Measurements from ENCODE around the gene GRPEL1.

GRPEL1 gene

DNA sequence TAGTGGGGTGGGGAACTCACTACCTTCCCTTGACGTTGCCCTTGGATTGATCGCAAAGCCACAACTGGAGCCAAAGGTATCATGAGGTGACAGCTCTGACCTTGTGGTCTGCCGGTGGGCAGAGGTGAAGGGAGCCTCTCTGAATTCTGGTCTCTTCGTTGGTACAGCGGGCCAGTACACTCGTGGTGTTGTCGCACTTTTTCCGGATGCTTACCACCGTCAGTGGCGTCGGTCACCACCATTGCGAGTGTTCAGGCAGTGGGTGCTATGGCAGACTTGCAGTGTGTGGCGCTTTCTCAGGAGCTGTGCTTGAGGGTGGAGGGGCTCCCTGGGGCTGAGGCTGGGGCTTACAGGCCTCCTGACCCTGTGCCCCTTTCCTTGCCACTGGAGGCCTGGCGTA lies 5.2 kb upstream of the GRPEL1 start:
- Histone ChIP-seq H3K9me3 (ENCODE audit: control insufficient read depth, insufficient read depth, low read depth, low read length) (no peaks in the 10 kb centered on the region), H3K4me1 (ENCODE audit: control insufficient read depth, insufficient read depth, low read length) (no peaks in the 10 kb centered on the region), H3K4me3 (ENCODE audit: low read depth, low read length) (no peak overlapping the region), H3K27ac (ENCODE audit: extremely low read depth, low read depth, low read length) (no peak overlapping the region), H3K36me3 (ENCODE audit: control insufficient read depth in 2 of 2, insufficient read depth in 1 of 2, low read length in 2 of 2) (no peaks in the 10 kb centered on the region)
- ChIA-PET POLR2A (no interaction called here), CTCF (no interaction called here)
- TF ChIP-seq, protein P1, sequence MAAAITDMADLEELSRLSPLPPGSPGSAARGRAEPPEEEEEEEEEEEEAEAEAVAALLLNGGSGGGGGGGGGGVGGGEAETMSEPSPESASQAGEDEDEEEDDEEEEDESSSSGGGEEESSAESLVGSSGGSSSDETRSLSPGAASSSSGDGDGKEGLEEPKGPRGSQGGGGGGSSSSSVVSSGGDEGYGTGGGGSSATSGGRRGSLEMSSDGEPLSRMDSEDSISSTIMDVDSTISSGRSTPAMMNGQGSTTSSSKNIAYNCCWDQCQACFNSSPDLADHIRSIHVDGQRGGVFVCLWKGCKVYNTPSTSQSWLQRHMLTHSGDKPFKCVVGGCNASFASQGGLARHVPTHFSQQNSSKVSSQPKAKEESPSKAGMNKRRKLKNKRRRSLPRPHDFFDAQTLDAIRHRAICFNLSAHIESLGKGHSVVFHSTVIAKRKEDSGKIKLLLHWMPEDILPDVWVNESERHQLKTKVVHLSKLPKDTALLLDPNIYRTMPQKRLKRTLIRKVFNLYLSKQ (tag by site-specific recombination; IDR thresholded peaks at IDR 0.05; ENCODE audit: borderline replicate concordance): no peak
- TF ChIP-seq ZNF561 (tag by site-specific recombination; IDR thresholded peaks at IDR 0.05; ENCODE audit: borderline replicate concordance) (no peak), ZNF248 (tag by site-specific recombination; IDR thresholded peaks at IDR 0.05) (no peak), ZNF585B (tag by site-specific recombination; IDR thresholded peaks at IDR 0.05) (no peak), ZNF624 (tag by site-specific recombination; IDR thresholded peaks at IDR 0.05) (no peak), ZNF433 (tag by site-specific recombination; IDR thresholded peaks at IDR 0.05; ENCODE audit: low read depth) (no peak)
- TF ChIP-seq, protein P2, sequence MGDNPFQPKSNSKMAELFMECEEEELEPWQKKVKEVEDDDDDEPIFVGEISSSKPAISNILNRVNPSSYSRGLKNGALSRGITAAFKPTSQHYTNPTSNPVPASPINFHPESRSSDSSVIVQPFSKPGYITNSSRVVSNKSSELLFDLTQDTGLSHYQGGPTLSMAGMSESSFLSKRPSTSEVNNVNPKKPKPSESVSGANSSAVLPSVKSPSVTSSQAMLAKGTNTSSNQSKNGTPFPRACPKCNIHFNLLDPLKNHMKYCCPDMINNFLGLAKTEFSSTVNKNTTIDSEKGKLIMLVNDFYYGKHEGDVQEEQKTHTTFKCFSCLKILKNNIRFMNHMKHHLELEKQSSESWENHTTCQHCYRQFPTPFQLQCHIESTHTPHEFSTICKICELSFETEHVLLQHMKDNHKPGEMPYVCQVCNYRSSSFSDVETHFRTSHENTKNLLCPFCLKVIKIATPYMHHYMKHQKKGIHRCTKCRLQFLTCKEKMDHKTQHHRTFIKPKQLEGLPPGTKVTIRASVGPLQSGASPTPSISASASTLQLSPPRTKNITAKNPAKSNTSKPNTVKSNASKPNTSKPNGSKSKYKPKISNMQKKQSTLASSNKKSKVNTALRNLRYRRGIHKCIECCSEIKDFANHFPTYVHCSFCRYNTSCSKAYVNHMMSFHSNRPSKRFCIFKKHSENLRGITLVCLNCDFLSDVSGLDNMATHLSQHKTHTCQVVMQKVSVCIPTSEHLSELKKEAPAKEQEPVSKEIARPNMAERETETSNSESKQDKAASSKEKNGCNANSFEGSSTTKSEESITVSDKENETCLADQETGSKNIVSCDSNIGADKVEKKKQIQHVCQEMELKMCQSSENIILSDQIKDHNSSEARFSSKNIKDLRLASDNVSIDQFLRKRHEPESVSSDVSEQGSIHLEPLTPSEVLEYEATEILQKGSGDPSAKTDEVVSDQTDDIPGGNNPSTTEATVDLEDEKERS (tag by site-specific recombination; IDR thresholded peaks at IDR 0.05): no peak

DNA sequence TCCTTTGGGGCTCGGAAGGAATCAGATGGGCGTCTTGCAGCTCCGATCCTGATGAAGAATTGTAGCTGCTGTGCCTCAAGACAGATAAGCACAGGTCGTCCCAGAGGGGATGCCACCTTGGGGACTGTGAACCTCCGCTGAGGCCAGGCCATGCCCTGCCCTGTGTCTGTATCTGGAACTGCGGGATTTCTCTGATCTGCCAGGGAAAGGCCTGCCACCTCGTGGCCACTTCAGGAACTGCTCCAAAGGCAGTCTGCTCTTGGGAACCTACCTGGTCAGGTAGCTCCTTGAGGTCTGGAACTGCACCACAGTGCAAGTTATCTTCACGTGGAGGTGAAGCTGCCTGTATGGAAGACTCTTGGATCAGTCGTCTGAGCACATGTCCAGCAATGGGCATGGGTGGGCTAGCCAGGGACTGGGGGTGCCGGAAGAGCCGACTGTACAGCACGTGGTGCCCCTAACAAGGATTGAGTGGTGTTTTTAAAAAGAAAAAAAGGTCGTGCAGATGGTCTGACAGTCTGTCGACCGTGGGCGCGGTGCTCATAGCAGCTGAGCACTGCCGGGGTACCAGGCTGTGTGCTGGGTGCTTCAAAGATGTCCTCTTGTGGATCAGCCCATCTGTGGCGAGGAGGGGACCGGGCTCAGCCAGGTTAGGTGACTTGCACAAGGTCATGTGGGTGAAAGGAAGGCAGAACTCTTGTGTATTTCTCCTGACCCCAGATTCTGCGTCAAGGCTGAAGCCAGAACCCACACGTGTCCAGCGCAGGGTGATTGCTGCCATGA lies 3.1 kb upstream of the GRPEL1 start:
- H3K4me3 ChIP-seq (ENCODE audit: low read depth, low read length): no peak overlapping the region
- POLR2A ChIA-PET: no interaction called here
- CTCF ChIA-PET: interaction anchor here (0.6 to 6.3 kb wide), 27 partner anchors 9 to 1636 kb away, joined by 3 to 69 read pairs (median 4); partner anchors contain the start of gene TADA2B
- no peaks in the 10 kb centered on the region for H3K9me3 ChIP-seq (ENCODE audit: control insufficient read depth, insufficient read depth, low read depth, low read length)
- H3K4me1 ChIP-seq (ENCODE audit: control insufficient read depth, insufficient read depth, low read length): peaks cover 2% of the 10 kb centered on the region; the same call in 1 of the 2 replicates
- peaks cover 0 to 9% of the 10 kb centered on the region in 2 experiments; a peak in 1 of 3 replicates for H3K36me3 ChIP-seq (ENCODE audit: control insufficient read depth in 2 of 2, insufficient read depth in 1 of 2, low read length in 2 of 2)
- H3K27ac ChIP-seq (ENCODE audit: extremely low read depth, low read depth, low read length): no peak overlapping the region
- TF ChIP-seq, protein P3, sequence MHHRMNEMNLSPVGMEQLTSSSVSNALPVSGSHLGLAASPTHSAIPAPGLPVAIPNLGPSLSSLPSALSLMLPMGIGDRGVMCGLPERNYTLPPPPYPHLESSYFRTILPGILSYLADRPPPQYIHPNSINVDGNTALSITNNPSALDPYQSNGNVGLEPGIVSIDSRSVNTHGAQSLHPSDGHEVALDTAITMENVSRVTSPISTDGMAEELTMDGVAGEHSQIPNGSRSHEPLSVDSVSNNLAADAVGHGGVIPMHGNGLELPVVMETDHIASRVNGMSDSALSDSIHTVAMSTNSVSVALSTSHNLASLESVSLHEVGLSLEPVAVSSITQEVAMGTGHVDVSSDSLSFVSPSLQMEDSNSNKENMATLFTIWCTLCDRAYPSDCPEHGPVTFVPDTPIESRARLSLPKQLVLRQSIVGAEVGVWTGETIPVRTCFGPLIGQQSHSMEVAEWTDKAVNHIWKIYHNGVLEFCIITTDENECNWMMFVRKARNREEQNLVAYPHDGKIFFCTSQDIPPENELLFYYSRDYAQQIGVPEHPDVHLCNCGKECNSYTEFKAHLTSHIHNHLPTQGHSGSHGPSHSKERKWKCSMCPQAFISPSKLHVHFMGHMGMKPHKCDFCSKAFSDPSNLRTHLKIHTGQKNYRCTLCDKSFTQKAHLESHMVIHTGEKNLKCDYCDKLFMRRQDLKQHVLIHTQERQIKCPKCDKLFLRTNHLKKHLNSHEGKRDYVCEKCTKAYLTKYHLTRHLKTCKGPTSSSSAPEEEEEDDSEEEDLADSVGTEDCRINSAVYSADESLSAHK (tag by site-specific recombination; IDR thresholded peaks at IDR 0.05): no peak
- TF ChIP-seq GLIS2 (tag by site-specific recombination; IDR thresholded peaks at IDR 0.05): 0 out of 2 replicates have a peak, but pooled peaks have one; percentile 21
- no peak for TF ChIP-seq ZNF274 (IDR thresholded peaks at IDR 0.05; ENCODE audit: low read length)
- TF ChIP-seq ZNF274 (tag by site-specific recombination; IDR thresholded peaks at IDR 0.05; ENCODE audit: borderline replicate concordance): no peak
- no peak for TF ChIP-seq ZNF473 (tag by site-specific recombination; IDR thresholded peaks at IDR 0.05)
- no peak for TF ChIP-seq ZNF37A (tag by site-specific recombination; IDR thresholded peaks at IDR 0.05)
- TF ChIP-seq SCRT1 (tag by site-specific recombination; IDR thresholded peaks at IDR 0.05; ENCODE audit: borderline replicate concordance): no peak
- TF ChIP-seq, protein P4, sequence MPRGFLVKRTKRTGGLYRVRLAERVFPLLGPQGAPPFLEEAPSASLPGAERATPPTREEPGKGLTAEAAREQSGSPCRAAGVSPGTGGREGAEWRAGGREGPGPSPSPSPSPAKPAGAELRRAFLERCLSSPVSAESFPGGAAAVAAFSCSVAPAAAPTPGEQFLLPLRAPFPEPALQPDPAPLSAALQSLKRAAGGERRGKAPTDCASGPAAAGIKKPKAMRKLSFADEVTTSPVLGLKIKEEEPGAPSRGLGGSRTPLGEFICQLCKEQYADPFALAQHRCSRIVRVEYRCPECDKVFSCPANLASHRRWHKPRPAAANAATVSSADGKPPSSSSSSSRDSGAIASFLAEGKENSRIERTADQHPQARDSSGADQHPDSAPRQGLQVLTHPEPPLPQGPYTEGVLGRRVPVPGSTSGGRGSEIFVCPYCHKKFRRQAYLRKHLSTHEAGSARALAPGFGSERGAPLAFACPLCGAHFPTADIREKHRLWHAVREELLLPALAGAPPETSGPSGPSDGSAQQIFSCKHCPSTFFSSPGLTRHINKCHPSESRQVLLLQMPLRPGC (tag by site-specific recombination; IDR thresholded peaks at IDR 0.05): no peak
- no peak for TF ChIP-seq ZNF596 (tag by site-specific recombination; IDR thresholded peaks at IDR 0.05)
- no peak for TF ChIP-seq ZNF585B (tag by site-specific recombination; IDR thresholded peaks at IDR 0.05)
- peak; percentile 67 for TF ChIP-seq ZNF654 (tag by site-specific recombination; IDR thresholded peaks at IDR 0.05; ENCODE audit: low read depth)
- peak; percentile 51; the same call in 1 of the 2 replicates for TF ChIP-seq ZEB2 (tag by site-specific recombination; IDR thresholded peaks at IDR 0.05)
- TF ChIP-seq OVOL3 (tag by site-specific recombination; IDR thresholded peaks at IDR 0.05): no peak
- TF ChIP-seq ZNF785 (tag by site-specific recombination; IDR thresholded peaks at IDR 0.05): no peak
- no peak for TF ChIP-seq ZBTB1 (tag by site-specific recombination; IDR thresholded peaks at IDR 0.05)
- TF ChIP-seq ZNF555 (tag by site-specific recombination; conservative IDR thresholded peaks at IDR 0.05): no peak
- no peak for TF ChIP-seq ZNF548 (tag by site-specific recombination; IDR thresholded peaks at IDR 0.05)
- TF ChIP-seq ZNF843 (tag by site-specific recombination; IDR thresholded peaks at IDR 0.05): no peak
- TF ChIP-seq ZNF544 (tag by site-specific recombination; IDR thresholded peaks at IDR 0.05): no peak
- TF ChIP-seq SALL2 (tag by site-specific recombination; IDR thresholded peaks at IDR 0.05; ENCODE audit: borderline replicate concordance): no peak
- no peak for TF ChIP-seq PRDM1 (tag by site-specific recombination; IDR thresholded peaks at IDR 0.05)

All from HEK293 (cell line).